HepG2 (cell line): ENCODE data around the gene CUL7. TPM values are rescaled to one million over a fixed set of nuclear protein-coding genes. Genes with fewer than 3 reads are reported as not detected.

Experiments used
- AKAP8 ChIP-seq: sonication (generic); formaldehyde crosslinking; IDR thresholded peaks from 2 replicates; pipeline ENCODE4 v1.5.1; 2020; ENCODE audit warnings: mild to moderate bottlenecking, missing genetic modification reagents
- DPF2 ChIP-seq: sonication (generic); formaldehyde crosslinking; IDR thresholded peaks from 2 replicates; pipeline ENCODE4 v1.4.0; 2020; ENCODE audit warnings: mild to moderate bottlenecking, low read depth, missing genetic modification reagents, borderline replicate concordance
- FOXK1 ChIP-seq: sonication (generic); formaldehyde crosslinking; IDR thresholded peaks from 2 replicates; pipeline ENCODE4 v1.4.0; 2020; ENCODE audit warnings: low read depth, missing genetic modification reagents, borderline replicate concordance
- FOXO1 ChIP-seq: sonication (generic); formaldehyde crosslinking; IDR thresholded peaks from 2 replicates; pipeline ENCODE4 v1.4.0; 2020; ENCODE audit warnings: missing genetic modification reagents
- IKZF1 ChIP-seq: fragments of 450-650 bp; IDR thresholded peaks from 2 replicates; pipeline ENCODE4 v1.7.1; 2016
- IKZF4 ChIP-seq: sonication (generic); formaldehyde crosslinking; IDR thresholded peaks from 2 replicates; pipeline ENCODE4 v1.5.1; 2020; ENCODE audit warnings: borderline replicate concordance, mild to moderate bottlenecking, low read depth, missing genetic modification reagents; ENCODE audit errors: not compliant biosample characterization
- ISL2 ChIP-seq: sonication (generic); formaldehyde crosslinking; IDR thresholded peaks from 2 replicates; pipeline ENCODE4 v1.5.0; 2020; ENCODE audit warnings: missing genetic modification reagents
- KDM3A ChIP-seq: IDR thresholded peaks from 2 replicates; pipeline ENCODE4 v1.6.1; 2018; ENCODE audit warnings: low read depth, missing compliant biosample characterization
- KLF12 ChIP-seq: sonication (generic); formaldehyde crosslinking; IDR thresholded peaks from 2 replicates; pipeline ENCODE4 v1.4.0; 2020; ENCODE audit warnings: missing genetic modification reagents, borderline replicate concordance
- MTF1 ChIP-seq: sonication (generic); formaldehyde crosslinking; IDR thresholded peaks from 2 replicates; pipeline ENCODE4 v1.5.0; 2020; ENCODE audit warnings: missing genetic modification reagents
- NCOA2 ChIP-seq: sonication (generic); formaldehyde crosslinking; IDR thresholded peaks from 2 replicates; pipeline ENCODE4 v1.8.0; 2022; ENCODE audit warnings: inconsistent platforms
- NFATC3 ChIP-seq: sonication (generic); formaldehyde crosslinking; IDR thresholded peaks from 2 replicates; pipeline ENCODE4 v1.5.1; 2020; ENCODE audit warnings: mild to moderate bottlenecking, missing genetic modification reagents
- NRL ChIP-seq: sonication (generic); formaldehyde crosslinking; IDR thresholded peaks from 2 replicates; pipeline ENCODE4 v1.5.0; 2020; ENCODE audit warnings: missing genetic modification reagents, mild to moderate bottlenecking, moderate library complexity, borderline replicate concordance
- PLRG1 ChIP-seq: fragments of 450-650 bp; conservative IDR thresholded peaks from 2 replicates; pipeline ENCODE4 v1.6.1; 2016
- PRMT3 ChIP-seq: sonication (generic); formaldehyde crosslinking; IDR thresholded peaks from 2 replicates; pipeline ENCODE4 v1.8.1; 2022; ENCODE audit warnings: low read depth, mild to moderate bottlenecking, moderate library complexity, missing genetic modification reagents, borderline replicate concordance
- RORA ChIP-seq: sonication (generic); formaldehyde crosslinking; IDR thresholded peaks from 2 replicates; pipeline ENCODE4 v1.5.0; 2020; ENCODE audit warnings: mild to moderate bottlenecking, missing genetic modification reagents, moderate library complexity
- SIX4 ChIP-seq: sonication (generic); formaldehyde crosslinking; IDR thresholded peaks from 2 replicates; pipeline ENCODE4 v1.4.0; 2020; ENCODE audit warnings: missing genetic modification reagents
- TEAD3 ChIP-seq: optimal IDR thresholded peaks from 2 replicates; pipeline ENCODE3; 2016; ENCODE audit warnings: borderline replicate concordance
- TMF1 ChIP-seq: sonication (generic); formaldehyde crosslinking; IDR thresholded peaks from 2 replicates; pipeline ENCODE4 v1.8.1; 2022; ENCODE audit warnings: low read depth, missing genetic modification reagents
- TOE1 ChIP-seq: sonication (generic); formaldehyde crosslinking; IDR thresholded peaks from 2 replicates; pipeline ENCODE4 v1.4.0; 2020; ENCODE audit warnings: mild to moderate bottlenecking, missing genetic modification reagents
- ZNF441 ChIP-seq: sonication (generic); formaldehyde crosslinking; IDR thresholded peaks from 2 replicates; pipeline ENCODE4 v1.7.0; 2021; ENCODE audit warnings: missing genetic modification reagents, borderline replicate concordance
- ZNF501 ChIP-seq: sonication (generic); formaldehyde crosslinking; IDR thresholded peaks from 2 replicates; pipeline ENCODE4 v1.5.1; 2020; ENCODE audit warnings: mild to moderate bottlenecking, moderate library complexity, missing genetic modification reagents
- ZNF570 ChIP-seq: sonication (generic); formaldehyde crosslinking; IDR thresholded peaks from 2 replicates; pipeline ENCODE4 v1.4.0; 2020; ENCODE audit warnings: mild to moderate bottlenecking, missing genetic modification reagents, borderline replicate concordance
- ZNF598 ChIP-seq: sonication (generic); formaldehyde crosslinking; IDR thresholded peaks from 2 replicates; pipeline ENCODE4 v1.5.1; 2020; ENCODE audit warnings: mild to moderate bottlenecking, missing genetic modification reagents, borderline replicate concordance
- polyA plus RNA-seq, 8 experiments: library from polyadenylated mRNA; depleted of rRNA in 3 of 8; stranded (reverse) in 7 of 8; unstranded in 1 of 8; fragments of >200 nt; fragmentation: Illumina TruSeq in 4 of 8; extraction: Trizol in 4 of 8; gene quantifications; 2 replicates each; pipeline versions ENCODE4 v1.2.1 to v1.2.3, GENCODE V29; 2011 to 2016; ENCODE audit warnings: low read depth in 4 of 8, missing spikeins in 1 of 8, mixed read lengths in 1 of 8; ENCODE audit not compliant: insufficient read depth in 1 of 8
- total RNA-seq, 5 experiments: library from RNA; depleted of rRNA; stranded (reverse); fragments of >200 nt; fragmentation: Illumina TruSeq; extraction: Trizol; gene quantifications; 2 replicates each; pipeline ENCODE4 v1.2.3, GENCODE V29; 2016; ENCODE audit warnings: low read depth in 1 of 5
- TF ChIP-seq, protein P1 (sequence below): IDR thresholded peaks from 2 replicates; pipeline ENCODE4 v1.6.1; 2016; ENCODE audit warnings: low read depth, borderline replicate concordance
- TF ChIP-seq, protein P2 (sequence below): fragments of 450-650 bp; IDR thresholded peaks from 2 replicates; pipeline ENCODE4 v1.6.1; 2017; ENCODE audit warnings: mild to moderate bottlenecking
- TF ChIP-seq, protein P3 (sequence below): sonication (generic); formaldehyde crosslinking; IDR thresholded peaks from 2 replicates; pipeline ENCODE4 v1.5.0; 2020; ENCODE audit warnings: mild to moderate bottlenecking, missing genetic modification reagents

The CUL7 gene
- total and polyA plus RNA-seq, 2 of the 13 experiments (the other 11 are each of a cell fraction or from before 2014, with no cell fraction given) = 32.0 to 60.7 TPM

GRCh38 chr6:43060755-43061633 lies 7.3 kb upstream of the CUL7 start (continued):
- TF ChIP-seq KDM3A (CRISPR knock-in tag) (no peak), KLF12 (CRISPR knock-in tag) (no peak), PLRG1 (no peak), AKAP8 (CRISPR knock-in tag) (no peak), DPF2 (no peak), TOE1 (CRISPR knock-in tag) (no peak), PRMT3 (CRISPR knock-in tag) (no peak), RORA (CRISPR knock-in tag) (no peak), NRL (CRISPR knock-in tag) (peak; percentile 66), FOXK1 (CRISPR knock-in tag) (no peak), ZNF501 (CRISPR knock-in tag) (peak; percentile 62; the same call in 1 of the 2 replicates), ZNF598 (CRISPR knock-in tag) (no peak; the same call in 1 of the 2 replicates), NFATC3 (CRISPR knock-in tag) (no peak), FOXO1 (CRISPR knock-in tag) (peak; percentile 40; the same call in 1 of the 2 replicates), TMF1 (CRISPR knock-in tag) (no peak), IKZF1 (no peak), SIX4 (CRISPR knock-in tag) (no peak), NCOA2 (CRISPR knock-in tag) (no peak), MTF1 (CRISPR knock-in tag) (no peak), TEAD3 (CRISPR knock-in tag) (no peak), ZNF570 (no peak), ZNF441 (no peak), IKZF4 (no peak), ISL2 (CRISPR knock-in tag) (no peak)
- TF ChIP-seq, protein P1, sequence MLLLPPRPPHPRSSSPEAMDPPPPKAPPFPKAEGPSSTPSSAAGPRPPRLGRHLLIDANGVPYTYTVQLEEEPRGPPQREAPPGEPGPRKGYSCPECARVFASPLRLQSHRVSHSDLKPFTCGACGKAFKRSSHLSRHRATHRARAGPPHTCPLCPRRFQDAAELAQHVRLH (CRISPR knock-in tag) = no peak
- TF ChIP-seq, protein P2, sequence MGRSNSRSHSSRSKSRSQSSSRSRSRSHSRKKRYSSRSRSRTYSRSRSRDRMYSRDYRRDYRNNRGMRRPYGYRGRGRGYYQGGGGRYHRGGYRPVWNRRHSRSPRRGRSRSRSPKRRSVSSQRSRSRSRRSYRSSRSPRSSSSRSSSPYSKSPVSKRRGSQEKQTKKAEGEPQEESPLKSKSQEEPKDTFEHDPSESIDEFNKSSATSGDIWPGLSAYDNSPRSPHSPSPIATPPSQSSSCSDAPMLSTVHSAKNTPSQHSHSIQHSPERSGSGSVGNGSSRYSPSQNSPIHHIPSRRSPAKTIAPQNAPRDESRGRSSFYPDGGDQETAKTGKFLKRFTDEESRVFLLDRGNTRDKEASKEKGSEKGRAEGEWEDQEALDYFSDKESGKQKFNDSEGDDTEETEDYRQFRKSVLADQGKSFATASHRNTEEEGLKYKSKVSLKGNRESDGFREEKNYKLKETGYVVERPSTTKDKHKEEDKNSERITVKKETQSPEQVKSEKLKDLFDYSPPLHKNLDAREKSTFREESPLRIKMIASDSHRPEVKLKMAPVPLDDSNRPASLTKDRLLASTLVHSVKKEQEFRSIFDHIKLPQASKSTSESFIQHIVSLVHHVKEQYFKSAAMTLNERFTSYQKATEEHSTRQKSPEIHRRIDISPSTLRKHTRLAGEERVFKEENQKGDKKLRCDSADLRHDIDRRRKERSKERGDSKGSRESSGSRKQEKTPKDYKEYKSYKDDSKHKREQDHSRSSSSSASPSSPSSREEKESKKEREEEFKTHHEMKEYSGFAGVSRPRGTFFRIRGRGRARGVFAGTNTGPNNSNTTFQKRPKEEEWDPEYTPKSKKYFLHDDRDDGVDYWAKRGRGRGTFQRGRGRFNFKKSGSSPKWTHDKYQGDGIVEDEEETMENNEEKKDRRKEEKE = no peak
- TF ChIP-seq, protein P3, sequence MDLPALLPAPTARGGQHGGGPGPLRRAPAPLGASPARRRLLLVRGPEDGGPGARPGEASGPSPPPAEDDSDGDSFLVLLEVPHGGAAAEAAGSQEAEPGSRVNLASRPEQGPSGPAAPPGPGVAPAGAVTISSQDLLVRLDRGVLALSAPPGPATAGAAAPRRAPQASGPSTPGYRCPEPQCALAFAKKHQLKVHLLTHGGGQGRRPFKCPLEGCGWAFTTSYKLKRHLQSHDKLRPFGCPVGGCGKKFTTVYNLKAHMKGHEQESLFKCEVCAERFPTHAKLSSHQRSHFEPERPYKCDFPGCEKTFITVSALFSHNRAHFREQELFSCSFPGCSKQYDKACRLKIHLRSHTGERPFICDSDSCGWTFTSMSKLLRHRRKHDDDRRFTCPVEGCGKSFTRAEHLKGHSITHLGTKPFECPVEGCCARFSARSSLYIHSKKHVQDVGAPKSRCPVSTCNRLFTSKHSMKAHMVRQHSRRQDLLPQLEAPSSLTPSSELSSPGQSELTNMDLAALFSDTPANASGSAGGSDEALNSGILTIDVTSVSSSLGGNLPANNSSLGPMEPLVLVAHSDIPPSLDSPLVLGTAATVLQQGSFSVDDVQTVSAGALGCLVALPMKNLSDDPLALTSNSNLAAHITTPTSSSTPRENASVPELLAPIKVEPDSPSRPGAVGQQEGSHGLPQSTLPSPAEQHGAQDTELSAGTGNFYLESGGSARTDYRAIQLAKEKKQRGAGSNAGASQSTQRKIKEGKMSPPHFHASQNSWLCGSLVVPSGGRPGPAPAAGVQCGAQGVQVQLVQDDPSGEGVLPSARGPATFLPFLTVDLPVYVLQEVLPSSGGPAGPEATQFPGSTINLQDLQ (CRISPR knock-in tag) = no peak
